ENCODE measurements around the gene ADAM22. TPM values are rescaled to one million over a fixed set of nuclear protein-coding genes. Genes with fewer than 3 reads are reported as not detected.
A peak's percentile ranks its signal among the peaks of the same experiment; 100 is the strongest.

ADAM22 gene
- total and polyA plus RNA-seq, 10 of the 15 experiments (the other 5 are each of a cell fraction or from before 2014, with no cell fraction given) = 1.4 to 24.5 (median 7.6) TPM

GRCh38 chr7:88184848-88185304 lies 250.8 kb downstream of the ADAM22 start (continued):
- peak in 1 of 2 experiments; percentile 39; a peak in 1 of 4 replicates for TF ChIP-seq EP300 (IDR thresholded peaks at IDR 0.05; ENCODE audit: borderline replicate concordance in 1 of 2, control insufficient read depth in 1 of 2, low read depth in 2 of 2, low read length in 2 of 2)
- peak; percentile 80 for TF ChIP-seq ZNF687 (IDR thresholded peaks at IDR 0.05)
- 0 out of 2 replicates have a peak, but pooled peaks have one; percentile 16 for TF ChIP-seq RUNX3 (IDR thresholded peaks at IDR 0.05; ENCODE audit: low read length)

- no peak for FAIRE-seq
- Histone ChIP-seq H3K4me1 (ENCODE audit: control insufficient read depth, insufficient read depth, low read length) (peaks cover 5% of the 10 kb centered on the region; the same call in 1 of the 2 replicates), H3K27me3 (replicated peaks in 1 of 2; ENCODE audit: control insufficient read depth in 2 of 2, insufficient read depth in 2 of 2, low read length in 1 of 2) (no peaks in the 10 kb centered on the region), H3K79me2 (ENCODE audit: control insufficient read depth, insufficient read depth, low read length) (no peaks in the 10 kb centered on the region), H3K27ac (ENCODE audit: control insufficient read depth, insufficient read depth) (no peak overlapping the region), H2AFZ (ENCODE audit: control insufficient read depth, low read depth, low read length) (no peak overlapping the region), H3K4me2 (ENCODE audit: control insufficient read depth, insufficient read depth) (no peak overlapping the region), H3K9ac (ENCODE audit: control insufficient read depth, insufficient read depth, low read length) (no peak overlapping the region), H4K20me1 (ENCODE audit: control insufficient read depth, insufficient read depth) (no peaks in the 10 kb centered on the region), H3K4me3 (no peak overlapping the region), H3K9me3 (replicated peaks; ENCODE audit: control insufficient read depth, insufficient read depth, low read length) (no peaks in the 10 kb centered on the region), H3K36me3 (ENCODE audit: control insufficient read depth in 2 of 2, insufficient read depth in 2 of 2, low read length in 1 of 2) (no peaks in the 10 kb centered on the region; a peak in 1 of 4 replicates)
- POLR2A ChIA-PET = interaction anchor here (1.1 to 3.1 kb wide), 4 partner anchors 17 to 35 kb away, joined by 3 to 15 read pairs (median 10); no protein-coding TSS in a partner anchor
- in situ Hi-C loops (cut with MboI) = no loop called here
- no peak for ATAC-seq
- SMC1A ChIA-PET (ENCODE audit: uncharacterized antibody, unreplicated experiment) = interaction anchor here (0.9 to 4.4 kb wide), 11 partner anchors 9 to 259 kb away, joined by 3 to 19 read pairs (median 10); no protein-coding TSS in a partner anchor
- intact Hi-C loops (cut with micrococcal nuclease; ENCODE audit: unreplicated experiment) = no loop called here
- RAD21 ChIA-PET (ENCODE audit: unreplicated experiment) = interaction anchor here (1.2 to 3.1 kb wide), 6 partner anchors 16 to 35 kb away, joined by 3 to 25 read pairs (median 6); no protein-coding TSS in a partner anchor
- CTCF ChIA-PET = interaction anchor here (0.7 to 4.2 kb wide), 14 partner anchors 8 to 299 kb away, joined by 3 to 21 read pairs (median 4); no protein-coding TSS in a partner anchor
- BruUV-seq (replicated peaks) = no TSS peak
- DNase-seq (ENCODE audit: low read depth, low spot score) = no peak
- no peak for TF ChIP-seq SMARCA5 (IDR thresholded peaks at IDR 0.05)
- TF ChIP-seq RELA (IDR thresholded peaks at IDR 0.05; ENCODE audit: borderline replicate concordance, partially characterized antibody) = no peak
- no peak for TF ChIP-seq RCOR1 (conservative IDR thresholded peaks at IDR 0.05; ENCODE audit: low read depth, low read length)
- TF ChIP-seq EGR1 (IDR thresholded peaks at IDR 0.05; ENCODE audit: borderline replicate concordance in 1 of 2, low read depth in 2 of 2, low read length in 2 of 2) = no peak
- TF ChIP-seq WRNIP1 (IDR thresholded peaks at IDR 0.05; ENCODE audit: borderline replicate concordance, low read depth, low read length) = no peak
- TF ChIP-seq NFYB (IDR thresholded peaks at IDR 0.05; ENCODE audit: insufficient read depth, low read depth, low read length) = no peak
- no peak for TF ChIP-seq PML (IDR thresholded peaks at IDR 0.05; ENCODE audit: low read length)
- no peak for TF ChIP-seq TBL1XR1 (IDR thresholded peaks at IDR 0.05; ENCODE audit: low read depth, low read length)
- TF ChIP-seq RB1 (IDR thresholded peaks at IDR 0.05; ENCODE audit: borderline replicate concordance) = no peak
- TF ChIP-seq PAX8 (IDR thresholded peaks at IDR 0.05) = no peak
- no peak for TF ChIP-seq ZBED1 (IDR thresholded peaks at IDR 0.05; ENCODE audit: borderline replicate concordance)
- no peak for TF ChIP-seq BCLAF1 (IDR thresholded peaks at IDR 0.05)
- no peak for TF ChIP-seq ZNF622 (IDR thresholded peaks at IDR 0.05)
Observed at GRCh38 chr7:88185650-88186049, 251.6 kb downstream of the ADAM22 start.

Data from GM12878 (cell line).